H54 (cell line): ENCODE results near the gene UBIAD1.

Experiments
- DNase-seq: peaks from one replicate; pipeline ENCODE4 v3.0.0; 2011; ENCODE audit warnings: low spot score, mixed read lengths; ENCODE audit not compliant: insufficient read length
- FAIRE-seq: peaks from 3 replicates; lab custom pipeline; 2011; peaks lifted over from hg19 to GRCh38; lab: Jason Lieb, UNC
- POLR2A ChIP-seq: IDR thresholded peaks from 2 replicates; pipeline ENCODE4 v1.6.1; 2011; ENCODE audit warnings: low read depth, mild to moderate bottlenecking, low read length

UBIAD1 gene

GRCh38 chr1:11333631-11334030 is 60.6 kb downstream of the UBIAD1 start:
- no peak for TF ChIP-seq POLR2A
- no peak for FAIRE-seq

GRCh38 chr1:11334261-11334804 is 61.3 kb downstream of the UBIAD1 start:
- no peak for FAIRE-seq
- no peak for DNase-seq
- TF ChIP-seq POLR2A: no peak

More at GRCh38 chr1:11333631-11334030, 60.6 kb downstream of the UBIAD1 start:
- DNase-seq: no peak

GRCh38 chr1:11334821-11335220 is 61.8 kb downstream of the UBIAD1 start:
- DNase-seq (no peak), FAIRE-seq (no peak)
- TF ChIP-seq POLR2A: no peak

- TF ChIP-seq POLR2A: no peak
- FAIRE-seq (no peak), DNase-seq (no peak)
Measured at GRCh38 chr1:11335417-11336056, 62.5 kb downstream of the UBIAD1 start.

GRCh38 chr1:11337580-11338073 is 64.6 kb downstream of the UBIAD1 start:
- TF ChIP-seq POLR2A: no peak
- DNase-seq (no peak), FAIRE-seq (no peak)
